SU-DHL-6 (cell line): Measurements from ENCODE around the gene LILRB2.

Source experiments
- H2AFZ ChIP-seq: fragments of 200-600 bp; sonication (generic); 2 replicates; pipeline ENCODE4 v1.6.1; 2014; ENCODE audit warnings: low read depth, mild to moderate bottlenecking, moderate library complexity, mixed read lengths, antibody characterized with exemption, low read length; ENCODE audit not compliant: severe bottlenecking
- H3F3A ChIP-seq: fragments of 200-600 bp; shearing (Covaris generic); 2 replicates; pipeline ENCODE4 v1.6.0; 2016; ENCODE audit warnings: antibody characterized with exemption, mild to moderate bottlenecking; ENCODE audit not compliant: insufficient read depth
- H3K27ac ChIP-seq: fragments of 200-600 bp; sonication (generic); 2 replicates; pipeline ENCODE4 v1.5.1; 2016; ENCODE audit warnings: low read depth, mild to moderate bottlenecking, low read length, moderate library complexity, mixed read lengths
- H3K27me3 ChIP-seq: fragments of 200-600 bp; sonication (generic), shearing (Covaris generic); 2 replicates; pipeline ENCODE4 v1.6.0; 2014; ENCODE audit warnings: mild to moderate bottlenecking, low read length
- H3K36me3 ChIP-seq: fragments of 200-600 bp; sonication (generic); 2 replicates; pipeline ENCODE4 v1.6.1; 2014; ENCODE audit warnings: mild to moderate bottlenecking, low read length, mixed read lengths
- H3K4me2 ChIP-seq: fragments of 300-600, 200-600 bp; shearing (Covaris generic), sonication (generic); 2 replicates; pipeline ENCODE4 v1.6.0; 2014; ENCODE audit warnings: low read length, low read depth, mild to moderate bottlenecking; ENCODE audit not compliant: poor library complexity, severe bottlenecking
- H3K4me3 ChIP-seq: fragments of 200-600 bp; sonication (generic); 2 replicates; pipeline ENCODE4 v1.5.1; 2014; ENCODE audit warnings: antibody characterized with exemption, low read length, mild to moderate bottlenecking, mixed read lengths; ENCODE audit not compliant: insufficient read depth, poor library complexity, severe bottlenecking
- H3K79me2 ChIP-seq: fragments of 200-600 bp; sonication (generic); 2 replicates; pipeline ENCODE4 v1.6.1; 2014; ENCODE audit warnings: mild to moderate bottlenecking, low read length, moderate library complexity; ENCODE audit not compliant: insufficient read depth
- H3K9ac ChIP-seq: fragments of 200-600 bp; sonication (generic); 2 replicates; pipeline ENCODE4 v1.7.0; 2014; ENCODE audit warnings: mild to moderate bottlenecking, low read length
- H3K9me2 ChIP-seq: fragments of 200-600 bp; sonication (generic); replicated peaks from 2 replicates; pipeline ENCODE4 v1.6.1; 2014; ENCODE audit warnings: low read length; ENCODE audit not compliant: insufficient read depth
- H3K9me3 ChIP-seq: fragments of 200-600 bp; sonication (generic); 2 replicates; pipeline ENCODE4 v1.6.1; 2014; ENCODE audit warnings: low read length, mixed read lengths; ENCODE audit not compliant: insufficient read depth
- H4K20me1 ChIP-seq: fragments of 200-600 bp; sonication (generic); 2 replicates; pipeline ENCODE4 v1.6.1; 2014; ENCODE audit warnings: low read depth, mild to moderate bottlenecking, antibody characterized with exemption, low read length, moderate library complexity, mixed read lengths
- CTCF ChIP-seq: fragments of 200-600 bp; sonication (generic); IDR thresholded peaks from one replicate; pipeline ENCODE4 v1.5.1; 2017; ENCODE audit warnings: antibody characterized with exemption, mild to moderate bottlenecking, low read length, moderate library complexity; ENCODE audit not compliant: insufficient read depth, poor library complexity, severe bottlenecking
- EZH2phosphoT487 ChIP-seq: fragments of 200-600 bp; sonication (generic), shearing (Covaris generic); conservative IDR thresholded peaks from 2 replicates; pipeline ENCODE4 v1.6.1; 2018; ENCODE audit warnings: mild to moderate bottlenecking, antibody characterized with exemption, low read length, moderate library complexity, mixed read lengths

The LILRB2 gene

GRCh38 chr19:54305141-54305540 lies 24.2 kb upstream of the LILRB2 start:
- H3K9me2 ChIP-seq = no peaks in the 10 kb centered on the region

GRCh38 chr19:54302257-54302656 lies 21.3 kb upstream of the LILRB2 start:
- Histone ChIP-seq H3K9me3 (no peaks in the 10 kb centered on the region), H3K9ac (no peak overlapping the region), H3K79me2 (no peaks in the 10 kb centered on the region), H3K36me3 (no peaks in the 10 kb centered on the region), H3K27ac (no peak overlapping the region), H3F3A (no peaks in the 10 kb centered on the region), H4K20me1 (no peaks in the 10 kb centered on the region), H2AFZ (no peak overlapping the region), H3K27me3 (no peaks in the 10 kb centered on the region), H3K9me2 (no peaks in the 10 kb centered on the region), H3K4me3 (no peak overlapping the region), H3K4me2 (no peak overlapping the region)
- TF ChIP-seq EZH2phosphoT487 = no peak
- no peak for TF ChIP-seq CTCF

More at GRCh38 chr19:54305141-54305540, 24.2 kb upstream of the LILRB2 start:
- Histone ChIP-seq H4K20me1 (no peaks in the 10 kb centered on the region), H3K4me3 (no peak overlapping the region), H3K9me3 (no peaks in the 10 kb centered on the region), H3K4me2 (no peak overlapping the region), H2AFZ (no peak overlapping the region), H3K9ac (no peak overlapping the region), H3F3A (no peaks in the 10 kb centered on the region), H3K36me3 (no peaks in the 10 kb centered on the region), H3K27me3 (no peaks in the 10 kb centered on the region), H3K79me2 (no peaks in the 10 kb centered on the region), H3K27ac (no peak overlapping the region)
- TF ChIP-seq CTCF (no peak), EZH2phosphoT487 (no peak)

- no peaks in the 10 kb centered on the region for H4K20me1 ChIP-seq
- H3F3A ChIP-seq = no peaks in the 10 kb centered on the region
- H2AFZ ChIP-seq = no peak overlapping the region
- H3K36me3 ChIP-seq = no peaks in the 10 kb centered on the region
- H3K9me3 ChIP-seq = no peaks in the 10 kb centered on the region
- H3K9me2 ChIP-seq = no peaks in the 10 kb centered on the region
- no peak for TF ChIP-seq CTCF
- TF ChIP-seq EZH2phosphoT487 = no peak
- H3K79me2 ChIP-seq = no peaks in the 10 kb centered on the region
- no peak overlapping the region for H3K9ac ChIP-seq
- no peak overlapping the region for H3K4me2 ChIP-seq
- no peaks in the 10 kb centered on the region for H3K27me3 ChIP-seq
- no peak overlapping the region for H3K27ac ChIP-seq
- no peak overlapping the region for H3K4me3 ChIP-seq
Measured at GRCh38 chr19:54299515-54299914, 18.6 kb upstream of the LILRB2 start.

GRCh38 chr19:54299126-54299498 lies 18.2 kb upstream of the LILRB2 start:
- H4K20me1 ChIP-seq = no peaks in the 10 kb centered on the region
- no peaks in the 10 kb centered on the region for H3K79me2 ChIP-seq
- no peaks in the 10 kb centered on the region for H3K9me2 ChIP-seq
- no peaks in the 10 kb centered on the region for H3K27me3 ChIP-seq
- no peak overlapping the region for H3K4me2 ChIP-seq
- H3K9me3 ChIP-seq = no peaks in the 10 kb centered on the region
- H3K4me3 ChIP-seq = no peak overlapping the region
- H3K36me3 ChIP-seq = no peaks in the 10 kb centered on the region
- H3K9ac ChIP-seq = no peak overlapping the region
- H3K27ac ChIP-seq = no peak overlapping the region
- no peak overlapping the region for H2AFZ ChIP-seq
- no peaks in the 10 kb centered on the region for H3F3A ChIP-seq
- TF ChIP-seq CTCF (no peak), EZH2phosphoT487 (no peak)
